ENCODE data around the gene ATP5F1D.

Gene ATP5F1D

DNA sequence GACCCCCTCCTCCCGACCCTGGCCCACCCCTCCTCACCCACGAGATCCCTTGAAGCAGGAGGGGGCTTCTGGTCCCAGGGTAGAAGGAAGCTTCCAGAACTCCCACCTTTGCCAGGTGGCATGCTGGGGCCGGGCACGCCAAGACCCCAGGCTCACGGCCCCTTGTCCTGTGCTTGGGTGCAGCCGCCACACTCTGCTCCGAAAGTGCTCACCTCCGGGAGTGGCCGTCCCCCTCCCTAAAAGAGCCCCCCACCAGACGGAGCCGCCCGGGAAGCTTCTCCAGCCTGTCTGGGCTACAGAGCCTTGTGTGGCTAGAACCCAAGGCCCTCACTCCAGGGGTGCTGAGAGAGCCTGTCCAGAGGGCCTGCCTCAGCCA lies 42.4 kb downstream of the ATP5F1D start:
- no peak for DNase-seq

DNA sequence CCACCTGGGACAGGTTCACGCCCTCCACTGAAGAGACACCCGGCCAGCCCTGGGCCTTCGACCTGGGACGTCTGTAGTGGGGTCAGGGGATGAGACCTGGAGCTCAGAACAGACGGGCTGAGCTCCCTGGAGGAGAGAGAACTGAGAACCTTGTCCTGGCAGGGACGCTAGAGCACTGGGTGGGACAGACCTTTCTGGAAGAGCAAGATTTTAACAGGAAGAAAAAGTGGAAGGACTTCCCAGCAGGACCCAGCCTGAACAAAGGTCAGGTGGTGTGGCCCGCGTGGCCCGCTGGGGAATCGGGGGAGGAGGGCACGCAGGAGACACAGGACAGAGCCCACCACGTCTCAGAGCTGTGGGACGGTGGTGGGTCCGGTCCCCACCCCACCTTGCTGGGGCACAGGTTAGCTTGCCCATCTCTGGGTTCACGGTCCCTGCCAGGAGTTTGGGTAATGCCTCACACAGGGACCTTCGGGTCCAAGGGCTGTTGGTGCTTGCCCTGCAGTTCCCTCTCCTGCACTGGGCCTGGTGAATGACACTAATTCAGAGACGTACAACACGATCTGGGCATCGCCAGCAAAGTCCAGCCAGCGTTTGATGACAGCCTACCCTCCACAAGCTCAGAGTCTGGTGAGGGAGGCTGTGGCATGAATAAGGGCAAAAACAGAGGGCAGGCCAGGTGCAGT lies 42.9 kb downstream of the ATP5F1D start:
- DNase-seq: no peak

- no peak for DNase-seq
Measured at GRCh38 chr19:1284979-1285736, 43.6 kb downstream of the ATP5F1D start.

DNA sequence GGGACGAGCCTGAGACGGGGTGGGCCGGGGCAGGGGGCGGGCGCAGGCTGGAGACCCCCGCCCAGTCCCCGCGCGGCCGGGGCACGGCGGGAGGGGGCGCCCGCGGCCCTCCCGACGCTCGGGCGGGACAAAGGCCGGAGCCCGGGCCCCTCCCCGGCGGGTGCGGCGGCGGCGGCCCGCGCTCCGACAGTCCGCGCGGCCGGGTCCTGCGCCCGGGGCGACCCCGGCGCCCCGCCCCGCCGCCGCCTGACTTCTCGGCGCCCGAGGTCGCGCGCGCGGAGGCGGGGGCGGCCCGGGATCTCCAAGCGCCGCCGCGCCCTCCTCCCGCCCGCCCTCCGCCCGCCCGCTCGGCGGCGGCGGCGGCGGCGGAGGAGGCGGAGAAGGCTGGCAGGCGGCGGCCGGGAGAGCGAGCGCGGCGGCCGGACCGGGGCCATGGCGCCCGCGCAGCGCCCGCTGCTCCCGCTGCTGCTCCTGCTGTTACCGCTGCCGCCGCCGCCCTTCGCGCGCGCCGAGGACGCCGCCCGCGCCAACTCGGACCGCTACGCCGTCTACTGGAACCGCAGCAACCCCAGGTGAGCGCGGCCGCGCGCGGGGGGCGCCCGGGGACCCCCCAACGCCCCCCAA lies 44.3 kb downstream of the ATP5F1D start, which contains the start of gene EFNA2:
Gene EFNA2 (plus strand): TSS at position 137 of the 624 bp plus-strand sequence. CDS start 296 bp downstream, at position 433.
- no peak for DNase-seq

DNA sequence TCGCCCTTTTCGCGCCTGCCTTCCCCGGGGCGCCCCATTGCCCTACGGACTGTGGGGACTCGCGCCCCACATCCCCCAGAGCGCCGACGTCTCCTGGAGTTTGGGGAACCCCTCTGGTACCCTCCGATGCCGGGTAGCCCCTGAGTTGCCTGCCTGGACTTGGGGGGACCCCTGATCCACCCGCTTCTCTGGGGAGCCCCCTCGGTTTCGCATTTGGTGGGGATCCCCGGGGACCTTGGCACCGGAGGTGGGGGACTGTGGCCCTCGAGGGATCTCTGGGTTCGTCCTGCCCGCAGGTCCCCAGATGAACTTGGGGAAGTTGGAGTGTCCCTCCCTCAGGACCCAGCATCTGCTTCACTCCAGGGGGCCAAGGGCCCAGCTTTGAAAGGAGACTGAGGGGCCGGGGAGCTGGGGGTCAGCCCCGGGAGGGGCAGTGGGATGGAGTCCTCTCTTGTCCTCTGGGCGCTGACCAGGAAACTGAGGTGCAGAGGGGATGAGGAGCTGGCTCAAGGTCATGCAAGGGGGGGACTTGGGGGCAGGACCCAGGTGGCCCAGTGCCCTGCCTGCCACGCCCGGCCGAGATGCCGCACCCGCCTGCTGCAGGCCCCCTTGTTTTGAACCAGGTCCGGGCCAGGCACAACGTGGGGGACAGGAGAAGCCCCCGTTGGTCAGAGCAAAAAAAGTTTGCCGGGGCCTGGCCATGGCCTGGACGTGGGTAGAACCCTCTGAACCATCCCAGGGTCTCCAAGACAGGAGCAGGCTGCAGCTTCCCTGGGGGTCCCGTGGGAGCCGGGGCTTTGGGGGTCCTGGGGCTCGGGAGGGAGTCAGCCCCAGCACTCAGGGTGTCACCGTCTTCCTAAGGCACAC lies 45.2 kb downstream of the ATP5F1D start:
- DNase-seq: no peak

DNA sequence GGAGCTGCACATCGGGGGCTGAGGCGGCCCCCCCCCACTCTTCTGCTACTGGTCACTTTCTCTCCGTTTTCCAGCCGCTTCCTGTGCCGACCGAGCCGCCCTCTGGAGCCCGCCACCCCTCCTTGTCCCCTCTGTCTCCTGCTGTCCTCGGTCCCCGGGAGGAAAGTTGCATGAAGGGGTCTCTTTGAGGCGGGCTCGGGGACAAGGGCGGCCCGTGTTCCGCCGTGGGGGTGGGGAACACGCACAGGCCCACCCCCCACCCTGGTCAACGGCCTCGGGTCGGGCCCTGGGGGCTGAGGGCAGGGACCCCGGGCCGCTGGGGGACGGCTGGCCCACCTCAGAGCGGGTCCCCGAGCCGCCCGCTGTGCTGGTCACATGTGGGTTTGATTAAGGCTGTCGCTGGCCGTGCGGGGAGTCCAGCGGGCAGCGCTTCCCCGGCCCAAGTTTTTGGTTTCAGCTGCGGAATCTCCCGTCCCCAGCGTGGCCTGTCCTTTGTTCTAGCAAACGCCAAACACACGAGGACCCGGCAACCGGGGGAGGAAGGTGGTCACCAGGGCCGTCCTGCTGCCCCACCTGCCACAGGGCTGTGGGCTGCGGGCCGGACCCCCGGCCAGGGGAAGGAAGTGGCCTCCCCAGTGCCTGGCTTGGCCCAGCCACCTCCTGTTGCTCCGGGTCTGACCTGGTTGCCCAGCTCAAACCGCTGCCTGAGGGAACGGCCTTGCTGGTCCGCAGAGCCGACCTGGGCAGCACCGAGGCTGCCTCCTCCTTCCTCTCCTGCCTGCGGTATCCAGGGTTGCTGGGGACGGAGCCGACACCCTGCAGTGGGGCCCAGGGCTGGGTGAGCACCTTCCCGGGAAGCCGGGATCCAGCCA lies 46.0 kb downstream of the ATP5F1D start:
- DNase-seq: no peak

GRCh38 chr19:1288226-1288612 lies 46.7 kb downstream of the ATP5F1D start:
- DNase-seq: no peak

- no peak for DNase-seq
Measured at GRCh38 chr19:1288833-1289685, 47.5 kb downstream of the ATP5F1D start.

GRCh38 chr19:1289686-1290025 lies 48.1 kb downstream of the ATP5F1D start:
- no peak for DNase-seq

DNA sequence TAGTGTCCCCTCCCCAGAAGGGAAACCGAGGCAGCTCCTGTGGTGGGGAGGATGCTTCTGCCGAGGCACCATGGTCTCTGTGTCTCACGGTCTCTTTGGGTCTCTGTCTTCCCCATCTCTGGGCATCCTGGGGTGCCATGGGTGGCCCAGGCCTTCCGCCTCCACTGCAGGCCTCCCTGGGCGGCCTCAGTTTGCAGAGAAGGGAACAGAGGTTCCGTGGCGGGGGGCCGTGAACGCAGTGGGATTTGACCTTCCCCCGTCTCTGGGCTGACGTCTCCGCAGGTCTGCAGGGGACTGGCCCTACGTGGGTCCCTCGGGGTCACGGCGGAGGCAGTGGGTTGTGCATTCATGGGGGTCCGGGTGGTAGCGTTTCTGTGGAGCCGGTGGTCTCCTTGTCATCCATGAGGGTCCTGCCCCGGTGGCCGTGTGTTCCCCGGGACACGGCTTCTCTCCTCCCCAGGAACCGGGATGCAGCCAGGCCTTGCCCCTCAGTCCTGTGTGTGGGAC lies 48.7 kb downstream of the ATP5F1D start:
- no peak for DNase-seq

DNA sequence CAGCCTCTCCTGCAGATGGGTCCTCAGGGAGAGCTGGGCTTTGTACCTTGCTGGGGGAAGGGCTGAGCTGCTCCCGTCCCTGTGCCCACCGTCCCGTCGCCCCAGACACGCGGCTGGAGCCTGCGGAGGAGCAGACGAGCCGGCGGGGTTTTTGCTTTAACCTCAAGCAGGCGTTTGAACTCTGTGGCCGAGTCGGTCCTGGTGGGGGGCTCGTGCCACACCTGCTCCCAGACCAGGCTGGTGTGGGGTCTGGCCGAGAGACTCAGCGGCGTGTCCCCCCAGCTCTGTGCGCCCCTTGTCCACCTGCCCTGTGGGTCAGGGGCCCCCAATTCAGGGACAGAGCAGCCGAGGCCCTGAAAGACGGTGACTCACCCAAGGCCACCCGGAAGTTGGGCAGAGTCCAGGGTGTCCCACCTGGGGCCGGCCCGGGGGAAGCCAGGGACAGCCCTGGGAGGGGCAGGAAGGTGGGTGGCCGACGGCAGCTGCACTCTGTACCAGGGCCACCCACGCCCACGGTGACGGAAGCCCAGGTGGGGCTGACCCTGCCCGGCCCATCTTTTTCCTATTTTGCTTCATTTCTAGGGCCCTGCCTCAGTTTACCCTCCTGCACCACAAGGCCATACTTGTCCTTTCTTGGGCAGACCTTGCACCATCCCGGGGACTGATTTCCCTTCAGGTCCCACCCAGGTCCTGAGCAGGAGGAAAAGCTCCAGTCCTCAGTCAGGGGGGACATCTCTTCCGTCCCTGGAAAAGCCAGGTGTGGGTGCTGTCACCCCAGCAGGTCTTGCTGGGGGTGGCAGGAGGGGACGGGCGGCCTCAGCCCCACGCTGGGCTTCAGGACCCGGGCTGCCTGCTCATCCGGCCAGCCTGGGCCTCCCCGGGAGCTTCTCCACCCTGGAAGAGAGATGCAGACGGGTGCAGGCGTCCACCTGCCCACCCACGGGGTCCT lies 49.4 kb downstream of the ATP5F1D start:
- no peak for DNase-seq

- no peak for DNase-seq
Measured at GRCh38 chr19:1291761-1292418, 50.3 kb downstream of the ATP5F1D start.

DNA sequence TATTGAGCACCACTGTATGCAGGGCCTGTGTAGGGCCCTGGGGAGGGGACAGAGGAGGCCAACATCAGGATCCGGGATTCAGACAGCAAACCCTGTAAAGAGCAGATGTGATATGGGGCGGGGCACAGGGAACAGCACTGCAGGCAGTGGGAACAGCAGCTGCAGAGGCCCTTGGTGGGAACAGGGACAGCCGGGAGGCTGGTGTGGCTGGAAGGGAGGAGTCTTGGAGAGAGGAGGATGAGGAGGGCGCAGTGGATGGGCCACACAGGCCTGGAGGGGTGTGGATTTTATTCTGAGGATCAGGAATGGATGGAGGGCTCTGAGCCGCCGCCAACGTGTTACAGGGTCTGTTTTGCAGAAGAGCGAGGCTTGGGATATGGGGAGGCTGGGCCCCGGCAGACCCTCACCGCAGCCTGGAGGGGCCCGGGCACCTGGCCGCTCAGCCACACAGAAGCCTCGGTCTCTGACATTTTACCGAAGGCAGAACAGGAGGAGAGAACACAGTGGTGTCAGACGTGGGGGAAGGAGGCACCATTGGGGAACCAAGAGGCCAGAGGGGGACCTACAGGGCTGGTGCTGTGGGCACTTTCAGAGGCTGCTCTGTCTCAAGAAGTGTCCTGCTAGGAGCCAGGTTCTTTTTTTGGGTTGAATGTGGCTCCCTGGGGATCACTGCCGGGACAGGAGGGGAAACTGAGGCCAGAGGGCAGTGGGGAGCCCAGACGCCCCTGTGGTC lies 51.0 kb downstream of the ATP5F1D start:
- DNase-seq: no peak

DNA sequence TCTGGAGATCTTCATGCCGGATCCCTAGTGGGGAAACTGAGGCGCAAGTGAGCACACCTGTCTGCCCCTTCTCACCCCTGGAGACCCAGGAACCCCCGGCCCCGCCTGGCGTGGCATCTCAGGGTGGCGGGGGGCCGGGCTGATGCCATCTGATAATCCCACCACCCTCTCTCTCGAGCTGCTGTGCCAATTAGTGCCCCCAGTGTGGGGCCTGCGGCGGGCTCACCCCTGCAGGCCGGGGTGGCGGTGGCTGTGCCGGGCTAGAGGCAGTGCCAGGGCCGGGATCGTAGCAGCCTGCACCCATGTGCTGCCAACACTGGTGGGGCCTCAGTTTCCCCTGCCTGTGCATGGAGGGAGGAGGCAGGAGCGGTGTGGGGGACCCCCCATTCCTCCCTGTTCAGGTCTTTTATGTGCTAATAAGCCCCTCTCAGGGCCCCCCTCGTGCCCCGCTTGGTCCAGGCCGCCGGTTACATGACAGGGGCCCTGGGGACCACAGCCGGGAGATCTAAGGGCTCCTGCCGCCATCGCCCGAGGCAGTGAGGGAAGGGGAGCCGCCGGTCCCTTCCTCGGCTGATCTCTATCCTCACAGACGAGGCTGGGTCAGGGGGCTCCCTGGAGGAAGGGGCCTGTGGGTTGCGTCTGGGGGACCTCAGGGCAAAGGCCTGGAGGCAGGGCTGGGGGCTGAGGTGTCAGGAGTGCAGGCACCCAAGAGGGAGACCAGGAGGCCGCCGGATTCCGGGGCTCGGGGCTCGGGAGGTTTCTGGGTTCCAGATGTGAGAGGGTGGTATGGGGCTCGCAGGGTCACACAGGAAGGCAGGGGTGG lies 52.4 kb downstream of the ATP5F1D start:
- DNase-seq: no peak

Measured in activated gamma-delta T cell (primary cell).